Brain pericyte (primary cell): ENCODE data around the gene NEO1.

ENCODE experiments used
- DNase-seq: peaks from one replicate; pipeline ENCODE4 v3.0.0-alpha.2; 2012; ENCODE audit warnings: low read depth, low spot score

Gene NEO1

GRCh38 chr15:73028831-73029451, 23.3 kb upstream of the NEO1 start:
- no peak for DNase-seq

DNA sequence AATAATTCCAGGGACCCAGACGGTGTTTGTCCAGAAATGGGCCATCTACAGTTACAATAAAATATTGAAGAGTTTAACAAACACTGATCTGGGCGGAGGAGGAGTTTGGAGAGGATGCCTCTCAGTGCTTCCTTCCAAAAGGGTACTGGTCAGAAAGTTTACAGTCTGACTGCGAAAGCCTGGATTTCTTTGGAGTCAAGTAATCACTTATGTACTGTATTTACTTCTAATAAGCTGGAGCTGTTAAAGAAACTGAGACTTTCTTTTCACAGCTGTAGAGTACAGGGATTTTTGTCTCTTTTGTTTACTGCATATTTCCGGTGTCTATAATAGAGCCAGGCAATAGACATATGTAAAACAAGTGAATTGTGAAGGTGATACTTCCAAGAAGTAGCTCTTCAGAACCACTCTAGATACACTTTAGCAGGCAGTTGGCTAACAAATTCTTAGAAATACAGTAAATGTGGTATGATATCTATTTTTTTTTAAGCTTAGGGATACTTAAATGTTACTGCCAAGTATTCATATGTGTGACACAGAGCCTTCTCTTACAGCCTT, 22.1 kb upstream of the NEO1 start:
- DNase-seq, result no peak

GRCh38 chr15:73031648-73032047, 20.6 kb upstream of the NEO1 start:
- DNase-seq, result no peak

DNA sequence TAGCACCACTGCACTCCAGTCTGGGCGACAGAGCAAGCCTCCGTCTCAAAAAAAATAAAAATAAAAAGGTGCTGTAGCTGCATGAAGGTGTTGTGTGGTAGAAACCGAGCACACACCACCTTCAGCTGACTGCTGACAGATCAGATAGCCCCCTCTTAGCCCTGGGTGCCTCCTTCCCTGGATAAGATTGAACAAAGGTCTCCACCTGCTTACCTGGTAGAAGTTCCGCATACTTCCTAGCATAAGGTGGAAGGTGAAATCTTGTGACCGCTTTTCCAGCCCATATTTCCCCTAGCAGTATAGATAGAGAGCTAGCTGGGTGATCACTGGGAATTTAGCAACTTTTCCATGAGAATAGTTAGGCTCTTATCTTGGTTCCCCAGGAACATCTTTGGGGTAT, 18.7 kb upstream of the NEO1 start:
- no peak for DNase-seq

- DNase-seq, result no peak
Measured at GRCh38 chr15:73034221-73034620, 18.0 kb upstream of the NEO1 start.

GRCh38 chr15:73035221-73035620, 17.0 kb upstream of the NEO1 start:
- DNase-seq, result no peak

DNA sequence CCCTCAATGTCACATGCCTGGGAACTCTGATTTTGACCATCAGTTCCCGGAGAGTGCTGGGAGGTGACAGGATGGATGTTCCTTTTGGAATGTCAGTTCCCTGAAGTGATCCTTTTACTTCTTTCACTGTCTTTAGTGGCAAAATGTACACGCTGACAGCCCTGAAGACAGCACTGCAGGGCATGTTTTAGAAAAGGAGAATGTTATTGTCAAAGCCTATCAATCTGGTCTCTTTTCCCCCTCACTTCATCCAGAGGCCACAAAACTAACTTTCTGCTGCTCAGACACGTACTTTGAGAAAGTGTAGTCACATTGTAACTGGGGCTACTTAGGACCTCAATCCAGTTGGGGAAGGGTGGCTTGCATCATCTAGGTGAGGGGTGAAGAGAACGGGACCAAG, 14.0 kb upstream of the NEO1 start:
- no peak for DNase-seq

GRCh38 chr15:73046073-73046472, 6.2 kb upstream of the NEO1 start:
- no peak for DNase-seq

GRCh38 chr15:73047882-73048281, 4.4 kb upstream of the NEO1 start:
- no peak for DNase-seq

- no peak for DNase-seq
Measured at GRCh38 chr15:73048624-73049295, 3.5 kb upstream of the NEO1 start.

GRCh38 chr15:73049564-73050215, 2.6 kb upstream of the NEO1 start:
- DNase-seq, result no peak

- no peak for DNase-seq
Measured at GRCh38 chr15:73050561-73051295, 1.5 kb upstream of the NEO1 start.

DNA sequence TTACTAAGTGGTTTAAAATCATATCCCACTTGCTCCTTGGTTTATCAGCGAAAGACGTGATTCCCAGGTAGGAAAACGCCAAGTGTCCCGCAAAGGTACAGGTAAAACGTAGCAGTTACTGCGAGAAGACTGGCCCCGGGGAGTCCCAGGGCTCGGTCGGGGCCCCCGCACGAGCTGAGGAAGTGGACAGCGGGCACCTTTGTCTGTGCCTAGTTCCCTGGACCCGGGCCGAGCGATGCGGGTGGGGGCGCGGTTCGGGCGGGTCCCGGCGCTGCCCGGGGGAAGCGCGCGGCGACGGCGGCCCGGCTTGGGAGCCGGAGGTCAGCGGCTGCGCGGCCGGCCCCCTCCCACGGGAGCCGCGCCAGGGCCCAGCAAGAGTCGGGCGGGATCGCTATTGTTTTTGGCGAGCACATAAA, 864 bp upstream of the NEO1 start:
- no peak for DNase-seq

DNA sequence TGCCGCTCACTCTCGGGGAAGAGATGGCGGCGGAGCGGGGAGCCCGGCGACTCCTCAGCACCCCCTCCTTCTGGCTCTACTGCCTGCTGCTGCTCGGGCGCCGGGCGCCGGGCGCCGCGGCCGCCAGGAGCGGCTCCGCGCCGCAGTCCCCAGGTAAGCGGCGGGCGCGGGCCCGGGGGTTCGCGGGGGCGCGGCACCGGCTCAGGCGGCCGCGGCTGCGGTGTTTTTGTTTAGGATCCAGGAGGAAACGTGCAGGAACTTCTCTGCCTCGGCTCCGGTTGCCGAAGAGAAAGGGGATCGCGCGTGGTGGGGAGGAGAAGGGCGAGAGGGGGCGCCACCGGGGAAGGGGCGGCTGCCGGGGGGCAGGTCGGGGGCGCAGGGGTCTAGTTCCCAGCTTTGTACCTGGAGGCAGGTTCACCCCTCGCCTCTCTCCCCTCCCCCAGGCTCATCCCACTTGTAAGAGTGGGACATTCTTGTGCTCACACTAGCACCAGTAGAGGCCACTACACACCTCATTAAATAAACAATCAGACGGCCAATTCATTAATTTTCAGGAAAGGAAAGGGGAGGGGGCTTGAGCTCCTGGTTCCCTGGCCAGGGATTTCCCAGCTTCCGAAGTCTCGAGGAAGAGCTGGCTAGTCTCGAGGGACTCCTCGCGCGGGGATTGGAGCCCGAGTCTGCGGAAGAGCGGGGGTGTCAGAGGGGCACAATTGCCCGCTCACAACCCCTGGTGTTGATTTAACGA, 562 bp downstream of the NEO1 start:
- no peak for DNase-seq

DNA sequence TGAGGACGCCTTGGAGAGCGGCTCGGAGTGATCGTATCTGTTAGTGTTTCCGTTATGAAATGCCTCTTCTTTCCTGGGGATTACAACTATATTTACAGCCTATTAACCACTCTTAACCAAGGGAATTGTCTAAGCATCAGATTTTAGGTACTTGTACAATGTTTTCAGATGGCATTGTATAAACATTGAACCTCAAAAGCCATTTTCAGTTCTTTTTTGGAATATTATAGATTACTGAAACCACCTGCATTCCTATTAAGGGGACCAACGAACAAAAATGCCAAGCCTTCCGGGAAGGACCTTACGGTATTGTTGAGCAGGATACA, 1.1 kb downstream of the NEO1 start:
- DNase-seq, result no peak

GRCh38 chr15:73054417-73054953, 2.2 kb downstream of the NEO1 start:
- no peak for DNase-seq

- no peak for DNase-seq
Measured at GRCh38 chr15:73056460-73056859, 4.2 kb downstream of the NEO1 start.

DNA sequence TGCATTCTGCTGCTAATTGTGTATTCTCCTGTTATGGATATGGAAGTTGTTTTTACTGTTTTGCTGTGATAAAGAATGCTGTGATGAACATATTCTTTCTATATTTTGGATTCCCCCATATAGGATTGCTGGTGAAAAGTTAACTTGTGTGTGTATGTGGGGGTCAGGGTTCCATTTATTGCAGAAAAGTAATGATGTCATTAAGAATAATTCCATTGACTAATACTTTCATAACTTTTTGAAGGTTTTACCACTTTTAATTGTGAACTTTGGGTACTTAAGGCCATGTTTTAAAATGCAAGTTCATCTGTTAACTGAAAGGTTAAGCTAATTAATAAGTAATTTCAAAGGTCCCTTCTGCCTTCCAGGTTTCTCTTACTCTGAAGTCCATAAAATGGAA, 6.2 kb downstream of the NEO1 start:
- no peak for DNase-seq

- DNase-seq, result no peak
Measured at GRCh38 chr15:73065114-73065513, 12.9 kb downstream of the NEO1 start.

DNA sequence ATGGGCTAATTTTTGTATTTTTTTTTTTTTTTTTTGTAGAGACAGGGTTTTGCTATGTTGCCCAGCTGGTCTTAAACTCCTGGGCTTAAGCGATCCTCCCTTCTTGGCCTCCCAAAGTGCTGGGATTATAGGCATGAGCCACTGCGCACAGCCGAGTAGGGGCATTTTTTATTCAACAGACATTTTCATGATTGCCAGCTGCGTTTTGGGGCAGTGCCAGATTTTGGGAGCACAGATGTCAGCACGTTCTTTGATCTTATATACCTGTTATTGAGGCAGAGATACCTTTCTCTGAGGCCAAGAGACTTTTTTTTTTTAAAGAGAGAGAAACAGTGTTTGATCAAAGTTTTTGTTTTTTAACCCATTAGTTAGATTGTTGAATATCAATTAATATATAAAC, 16.8 kb downstream of the NEO1 start:
- DNase-seq, result no peak

DNA sequence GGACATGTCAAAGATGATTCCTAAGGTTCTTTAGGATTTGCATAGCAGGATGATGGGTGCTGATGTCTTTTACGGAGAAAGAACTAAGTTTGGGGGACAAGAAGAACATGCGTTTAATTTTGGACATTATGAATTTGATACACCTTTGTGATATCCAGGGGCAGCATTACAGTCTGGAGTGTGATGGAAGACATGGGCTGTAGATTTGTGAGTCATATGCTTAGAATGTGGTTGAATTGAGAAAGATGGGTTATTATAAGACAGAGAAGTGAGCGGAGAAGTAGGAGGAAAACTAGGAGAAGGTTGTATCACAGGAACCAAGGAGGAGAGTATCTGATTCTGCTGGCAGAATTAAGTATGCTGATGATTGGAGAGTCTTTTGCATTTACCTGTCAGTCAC, 20.6 kb downstream of the NEO1 start:
- DNase-seq, result no peak
